A375 (cell line): ENCODE measurements around the gene TAPT1. TPM values are rescaled to one million over a fixed set of nuclear protein-coding genes. Genes with fewer than 3 reads are reported as not detected.

Source experiments
- small RNA-seq: library from RNA; depleted of rRNA; stranded (forward); fragments of <200 nt; gene quantifications from one replicate; pipeline ENCODE3, GENCODE V24; 2014
- total RNA-seq: library from RNA; depleted of rRNA; stranded (reverse); fragments of >200 nt; shearing (Covaris generic); gene quantifications from 2 replicates; pipeline ENCODE4 v1.2.3, GENCODE V29; 2014; rRNA removed

Gene TAPT1, protein sequence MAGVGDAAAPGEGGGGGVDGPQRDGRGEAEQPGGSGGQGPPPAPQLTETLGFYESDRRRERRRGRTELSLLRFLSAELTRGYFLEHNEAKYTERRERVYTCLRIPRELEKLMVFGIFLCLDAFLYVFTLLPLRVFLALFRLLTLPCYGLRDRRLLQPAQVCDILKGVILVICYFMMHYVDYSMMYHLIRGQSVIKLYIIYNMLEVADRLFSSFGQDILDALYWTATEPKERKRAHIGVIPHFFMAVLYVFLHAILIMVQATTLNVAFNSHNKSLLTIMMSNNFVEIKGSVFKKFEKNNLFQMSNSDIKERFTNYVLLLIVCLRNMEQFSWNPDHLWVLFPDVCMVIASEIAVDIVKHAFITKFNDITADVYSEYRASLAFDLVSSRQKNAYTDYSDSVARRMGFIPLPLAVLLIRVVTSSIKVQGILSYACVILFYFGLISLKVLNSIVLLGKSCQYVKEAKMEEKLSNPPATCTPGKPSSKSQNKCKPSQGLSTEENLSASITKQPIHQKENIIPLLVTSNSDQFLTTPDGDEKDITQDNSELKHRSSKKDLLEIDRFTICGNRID
- 15.3 and 17.2 TPM in 2 replicates for total RNA-seq

DNA sequence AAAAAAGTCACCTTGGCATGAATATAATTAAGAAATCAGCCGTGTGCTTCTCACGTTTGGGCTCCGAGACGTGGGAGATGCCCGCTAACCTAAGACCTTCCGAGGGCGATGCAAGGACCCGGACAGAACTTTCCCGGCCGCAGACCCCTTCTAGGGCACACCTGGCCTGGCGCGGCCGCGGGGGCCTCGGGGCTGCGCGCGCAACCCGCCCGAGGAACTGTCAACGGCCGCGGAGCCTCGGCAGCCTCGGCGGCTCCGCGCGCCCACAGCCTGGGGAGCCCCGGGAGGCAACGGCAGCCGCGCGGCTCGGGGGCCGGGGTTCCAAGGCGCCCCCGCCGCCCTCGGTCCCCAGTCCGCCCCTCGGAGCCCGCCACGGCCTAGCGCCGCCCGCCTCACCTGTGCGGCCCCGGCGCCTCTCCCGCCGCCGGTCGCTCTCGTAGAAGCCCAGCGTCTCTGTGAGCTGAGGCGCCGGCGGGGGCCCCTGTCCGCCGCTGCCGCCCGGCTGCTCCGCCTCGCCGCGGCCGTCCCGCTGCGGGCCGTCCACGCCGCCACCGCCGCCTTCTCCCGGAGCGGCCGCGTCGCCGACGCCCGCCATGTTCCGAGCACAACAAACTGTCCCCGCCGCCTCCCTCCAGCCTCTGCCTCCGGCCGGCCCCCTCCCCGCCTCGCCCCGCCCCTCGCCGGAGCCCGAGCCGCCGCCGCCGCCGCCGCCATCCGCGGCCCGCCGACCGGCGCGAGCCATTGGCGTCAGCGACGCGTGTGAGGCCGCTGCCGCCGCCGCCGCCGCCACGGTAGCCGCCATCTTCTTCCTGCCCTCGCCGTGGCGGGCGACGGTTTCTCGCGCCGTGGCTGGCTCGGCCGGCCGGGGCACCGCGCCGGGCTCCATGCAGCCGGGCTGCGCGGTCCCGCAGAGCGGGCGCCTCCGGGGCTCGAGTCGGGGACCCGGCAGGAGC is at the start of gene TAPT1:
TSS of gene TAPT1 (minus strand) at position 609 of the 953 bp plus-strand sequence. CDS start at position 595, 14 bp downstream.

Small RNA genes within 50 kb of the gene (small RNA-seq; reads per million reads assigned to genes)
- not detected for gene RPS21P4

Other genes starting within 250 kb of the TAPT1 start
- 0.11 TPM in 1 of 2 replicates, not detected in the other for gene PROM1, start 142.4 kb downstream of the TAPT1 start, total RNA-seq